Activated T-cell treated with anti-CD3 and anti-CD28 coated beads, Interleukin-2, amount 50 U/mL, for 4 hours (primary cell): Measurements from ENCODE around the gene PMEPA1. TPM values are rescaled to one million over a fixed set of nuclear protein-coding genes. Genes with fewer than 3 reads are reported as not detected.

Source experiments
- ATAC-seq, 2 donors: fragments of 200-7000 bp; cut with Tn5 transposase; one replicate each; pipeline ENCODE4 v1.10.0; 2021
- DNase-seq: peaks from one replicate; pipeline ENCODE4 v3.0.0-alpha.2; 2020
- H3K27me3 Mint-ChIP-seq: one replicate; pipeline ENCODE4 v1.8.0; 2021; ENCODE audit warnings: low read depth, mixed read lengths
- H3K36me3 Mint-ChIP-seq: one replicate; pipeline ENCODE4 v1.8.0; 2022; ENCODE audit warnings: mixed read lengths; ENCODE audit not compliant: insufficient read depth
- H3K4me1 Mint-ChIP-seq: one replicate; pipeline ENCODE4 v1.8.0; 2021; ENCODE audit warnings: low read depth, mixed read lengths
- H3K4me3 Mint-ChIP-seq: one replicate; pipeline ENCODE4 v1.8.0; 2021; ENCODE audit warnings: mild to moderate bottlenecking, moderate library complexity, mixed read lengths
- H3K9me3 Mint-ChIP-seq: one replicate; pipeline ENCODE4 v1.8.0; 2021; ENCODE audit warnings: mixed read lengths
- total RNA-seq, 3 donors: library from RNA; stranded (reverse); gene quantifications; one replicate each; pipeline ENCODE4 v1.2.1, GENCODE V29; 2021

PMEPA1 gene
- total RNA-seq, 3 donors from 2014 or later = 4.3 to 7.4 (median 5.6) TPM

GRCh38 chr20:57615445-57615811 is 94.4 kb downstream of the PMEPA1 start:
- Mint-ChIP-seq H3K27me3 (no peaks in the 10 kb centered on the region), H3K36me3 (peaks cover 12% of the 10 kb centered on the region), H3K4me3 (no peak overlapping the region), H3K4me1 (peaks cover 35% of the 10 kb centered on the region), H3K9me3 (no peaks in the 10 kb centered on the region)
- ATAC-seq = no peak
- DNase-seq = no peak

GRCh38 chr20:57614490-57615444 is 95.0 kb downstream of the PMEPA1 start:
- Mint-ChIP-seq H3K9me3 (no peaks in the 10 kb centered on the region), H3K4me1 (peaks cover 30% of the 10 kb centered on the region), H3K36me3 (peaks cover 14% of the 10 kb centered on the region), H3K4me3 (no peak overlapping the region), H3K27me3 (no peaks in the 10 kb centered on the region)
- DNase-seq (no peak), ATAC-seq (no peak)

DNA sequence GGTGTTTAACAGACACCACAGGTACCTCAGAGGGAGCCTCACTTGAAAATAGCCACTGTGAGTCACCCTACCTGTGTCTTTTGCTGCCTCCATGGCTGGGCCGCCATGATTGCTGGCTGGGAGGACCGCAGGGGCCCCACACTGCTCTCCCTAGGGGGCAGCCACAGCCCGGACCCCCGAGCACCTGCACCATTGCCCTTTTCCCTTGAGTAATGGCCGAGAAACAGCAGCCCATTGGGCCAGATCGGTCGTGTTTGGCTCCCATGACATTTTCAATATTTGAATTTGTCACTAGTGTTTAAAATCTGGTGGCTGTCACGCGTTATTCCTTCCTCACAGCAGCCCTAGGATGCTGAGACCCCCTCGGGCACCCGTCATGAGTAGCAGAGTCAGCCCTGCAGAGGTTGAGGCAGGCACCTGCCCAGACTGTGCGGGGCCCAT is 96.3 kb downstream of the PMEPA1 start:
- no peak overlapping the region for H3K4me3 Mint-ChIP-seq
- peaks cover 16% of the 10 kb centered on the region for H3K36me3 Mint-ChIP-seq
- peaks cover 19% of the 10 kb centered on the region for H3K4me1 Mint-ChIP-seq
- H3K9me3 Mint-ChIP-seq = no peaks in the 10 kb centered on the region
- H3K27me3 Mint-ChIP-seq = no peaks in the 10 kb centered on the region
- DNase-seq (no peak), ATAC-seq (no peak)

- no peak for ATAC-seq
- no peaks in the 10 kb centered on the region for H3K9me3 Mint-ChIP-seq
- H3K27me3 Mint-ChIP-seq = no peaks in the 10 kb centered on the region
- peaks cover 16% of the 10 kb centered on the region for H3K36me3 Mint-ChIP-seq
- DNase-seq = no peak
- no peak overlapping the region for H3K4me3 Mint-ChIP-seq
- H3K4me1 Mint-ChIP-seq = peaks cover 13% of the 10 kb centered on the region
Observed at GRCh38 chr20:57612916-57613315, 96.9 kb downstream of the PMEPA1 start.

- Mint-ChIP-seq H3K4me3 (no peak overlapping the region), H3K36me3 (peaks cover 21% of the 10 kb centered on the region), H3K4me1 (peaks cover 8% of the 10 kb centered on the region), H3K9me3 (no peaks in the 10 kb centered on the region), H3K27me3 (no peaks in the 10 kb centered on the region)
- DNase-seq = no peak
- ATAC-seq = no peak
Observed at GRCh38 chr20:57612436-57612835, 97.4 kb downstream of the PMEPA1 start.

GRCh38 chr20:57611586-57612311 is 98.1 kb downstream of the PMEPA1 start:
- Mint-ChIP-seq H3K4me3 (no peak overlapping the region), H3K4me1 (peaks cover 1% of the 10 kb centered on the region), H3K36me3 (peaks cover 21% of the 10 kb centered on the region), H3K27me3 (no peaks in the 10 kb centered on the region), H3K9me3 (no peaks in the 10 kb centered on the region)
- ATAC-seq (no peak), DNase-seq (no peak)

GRCh38 chr20:57610261-57610952 is 99.4 kb downstream of the PMEPA1 start:
- H3K4me3 Mint-ChIP-seq = no peak overlapping the region
- peaks cover 4% of the 10 kb centered on the region for H3K4me1 Mint-ChIP-seq
- DNase-seq (no peak), ATAC-seq (no peak)
- no peaks in the 10 kb centered on the region for H3K9me3 Mint-ChIP-seq
- no peaks in the 10 kb centered on the region for H3K27me3 Mint-ChIP-seq
- peaks cover 25% of the 10 kb centered on the region for H3K36me3 Mint-ChIP-seq

DNA sequence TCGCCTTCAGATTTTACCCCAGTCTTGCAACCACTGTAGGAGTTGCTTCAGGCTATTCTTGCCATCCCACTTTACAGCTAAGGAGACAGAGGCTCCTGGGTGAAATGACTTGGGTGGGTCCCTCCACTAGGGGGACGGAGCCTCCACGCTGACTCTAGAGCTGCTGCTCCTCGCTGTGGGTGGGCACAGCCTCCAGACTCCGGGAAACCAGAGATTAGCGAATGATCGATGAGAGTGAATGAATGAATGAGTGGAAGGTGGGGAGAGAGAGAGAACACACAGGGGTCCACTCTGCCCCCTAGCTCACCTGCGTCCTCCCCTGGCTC is 100.0 kb downstream of the PMEPA1 start:
- H3K4me1 Mint-ChIP-seq = peaks cover 10% of the 10 kb centered on the region
- H3K4me3 Mint-ChIP-seq = no peak overlapping the region
- H3K27me3 Mint-ChIP-seq = no peaks in the 10 kb centered on the region
- H3K9me3 Mint-ChIP-seq = no peaks in the 10 kb centered on the region
- ATAC-seq (no peak), DNase-seq (no peak)
- H3K36me3 Mint-ChIP-seq = peaks cover 25% of the 10 kb centered on the region

GRCh38 chr20:57609086-57609841 is 100.6 kb downstream of the PMEPA1 start:
- DNase-seq (no peak), ATAC-seq (no peak)
- Mint-ChIP-seq H3K9me3 (no peaks in the 10 kb centered on the region), H3K36me3 (peaks cover 22% of the 10 kb centered on the region), H3K4me3 (no peak overlapping the region), H3K27me3 (no peaks in the 10 kb centered on the region), H3K4me1 (peaks cover 15% of the 10 kb centered on the region)

- no peak for DNase-seq
- ATAC-seq = no peak
Observed at GRCh38 chr20:57608516-57608915, 101.3 kb downstream of the PMEPA1 start.

GRCh38 chr20:57605878-57606277 is 103.9 kb downstream of the PMEPA1 start:
- Mint-ChIP-seq H3K4me1 (peaks cover 17% of the 10 kb centered on the region), H3K27me3 (no peaks in the 10 kb centered on the region), H3K36me3 (peaks cover 17% of the 10 kb centered on the region), H3K9me3 (no peaks in the 10 kb centered on the region), H3K4me3 (no peak overlapping the region)
- no peak for DNase-seq
- no peak for ATAC-seq

More at GRCh38 chr20:57608516-57608915, 101.3 kb downstream of the PMEPA1 start:
- H3K4me1 Mint-ChIP-seq = peaks cover 17% of the 10 kb centered on the region
- no peaks in the 10 kb centered on the region for H3K27me3 Mint-ChIP-seq
- no peak overlapping the region for H3K4me3 Mint-ChIP-seq
- H3K9me3 Mint-ChIP-seq = no peaks in the 10 kb centered on the region
- peaks cover 22% of the 10 kb centered on the region for H3K36me3 Mint-ChIP-seq

GRCh38 chr20:57605045-57605444 is 104.8 kb downstream of the PMEPA1 start:
- Mint-ChIP-seq H3K4me1 (peaks cover 17% of the 10 kb centered on the region), H3K4me3 (no peak overlapping the region), H3K27me3 (peaks cover 1% of the 10 kb centered on the region), H3K36me3 (peaks cover 12% of the 10 kb centered on the region), H3K9me3 (no peaks in the 10 kb centered on the region)
- ATAC-seq (no peak), DNase-seq (no peak)

GRCh38 chr20:57603120-57603519 is 106.7 kb downstream of the PMEPA1 start:
- Mint-ChIP-seq H3K4me1 (peaks cover 17% of the 10 kb centered on the region), H3K27me3 (peaks cover 2% of the 10 kb centered on the region), H3K9me3 (no peaks in the 10 kb centered on the region), H3K4me3 (no peak overlapping the region), H3K36me3 (peaks cover 9% of the 10 kb centered on the region)
- ATAC-seq = no peak
- DNase-seq = no peak

GRCh38 chr20:57601737-57602136 is 108.1 kb downstream of the PMEPA1 start:
- DNase-seq = no peak
- no peak for ATAC-seq

More at GRCh38 chr20:57601737-57602136, 108.1 kb downstream of the PMEPA1 start:
- Mint-ChIP-seq H3K27me3 (peaks cover 2% of the 10 kb centered on the region), H3K4me1 (peaks cover 17% of the 10 kb centered on the region), H3K36me3 (peaks cover 4% of the 10 kb centered on the region), H3K9me3 (no peaks in the 10 kb centered on the region), H3K4me3 (no peak overlapping the region)
